IPS-15b (cell line): ENCODE data around the gene TMIGD2.
"Not testable (repeated sequence)": the region's sequence is repeated elsewhere in the genome, so short reads cannot be mapped to it uniquely, and the experiment has no call there.

Experiments
- H3K27me3 ChIP-seq: one replicate; pipeline ENCODE4 v1.6.1; 2013; ENCODE audit warnings: low read length; ENCODE audit not compliant: control insufficient read depth, insufficient read depth
- H3K36me3 ChIP-seq: one replicate; pipeline ENCODE4 v1.6.1; 2013; ENCODE audit warnings: low read length; ENCODE audit not compliant: control insufficient read depth, insufficient read depth
- H3K4me1 ChIP-seq: one replicate; pipeline ENCODE4 v1.6.1; 2013; ENCODE audit warnings: mild to moderate bottlenecking, low read length; ENCODE audit not compliant: control insufficient read depth, insufficient read depth
- H3K4me3 ChIP-seq: one replicate; pipeline ENCODE4 v1.5.1; 2013; ENCODE audit warnings: low read depth, low read length
- H3K9ac ChIP-seq: one replicate; pipeline ENCODE4 v1.6.1; 2013; ENCODE audit warnings: low read depth, mild to moderate bottlenecking, low read length
- H3K9me3 ChIP-seq: one replicate; pipeline ENCODE4 v1.6.1; 2013; ENCODE audit warnings: mild to moderate bottlenecking, low read length; ENCODE audit not compliant: control insufficient read depth, insufficient read depth

TMIGD2 gene

GRCh38 chr19:4286141-4286540 lies 16.0 kb downstream of the TMIGD2 start:
- not testable (repeated sequence) for H3K9me3 ChIP-seq

GRCh38 chr19:4284974-4285373 lies 17.2 kb downstream of the TMIGD2 start:
- peak overlapping the region; percentile 27 for H3K4me3 ChIP-seq
- H3K9ac ChIP-seq, result no peak overlapping the region
- peaks cover 18% of the 10 kb centered on the region for H3K27me3 ChIP-seq
- H3K36me3 ChIP-seq, result no peaks in the 10 kb centered on the region
- no peaks in the 10 kb centered on the region for H3K4me1 ChIP-seq
- no peaks in the 10 kb centered on the region for H3K9me3 ChIP-seq

More at GRCh38 chr19:4286141-4286540, 16.0 kb downstream of the TMIGD2 start:
- H3K4me3 ChIP-seq, H3K36me3 ChIP-seq, H3K9ac ChIP-seq, H3K27me3 ChIP-seq, H3K4me1 ChIP-seq: not testable (repeated sequence)

- no peaks in the 10 kb centered on the region for H3K36me3 ChIP-seq
- peaks cover 18% of the 10 kb centered on the region for H3K27me3 ChIP-seq
- H3K4me3 ChIP-seq, result peak overlapping the region; percentile 48
- H3K9me3 ChIP-seq, result no peaks in the 10 kb centered on the region
- H3K9ac ChIP-seq, result no peak overlapping the region
- no peaks in the 10 kb centered on the region for H3K4me1 ChIP-seq
Observed at GRCh38 chr19:4284176-4284958, 17.8 kb downstream of the TMIGD2 start.

- Histone ChIP-seq H3K27me3 (peaks cover 21% of the 10 kb centered on the region), H3K9me3 (no peaks in the 10 kb centered on the region), H3K9ac (peak overlapping the region; percentile 60), H3K4me3 (peak overlapping the region; percentile 68), H3K4me1 (no peaks in the 10 kb centered on the region), H3K36me3 (no peaks in the 10 kb centered on the region)
Observed at GRCh38 chr19:4279530-4280422, 22.4 kb downstream of the TMIGD2 start.

DNA sequence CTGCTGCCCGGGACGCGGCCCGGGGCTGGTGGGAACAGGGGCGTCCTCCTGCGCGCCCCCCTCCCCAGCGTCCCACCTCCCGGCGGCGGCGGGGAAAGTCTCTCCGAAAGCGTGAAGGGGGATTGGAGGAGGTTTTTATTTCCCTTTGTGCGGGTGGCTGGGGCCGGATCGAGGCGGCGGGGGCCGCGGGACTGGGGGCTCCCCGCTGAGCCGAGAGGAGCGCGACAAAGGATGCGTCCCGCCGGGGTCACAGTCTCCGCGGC lies 23.0 kb downstream of the TMIGD2 start:
- peaks cover 21% of the 10 kb centered on the region for H3K27me3 ChIP-seq
- no peaks in the 10 kb centered on the region for H3K36me3 ChIP-seq
- H3K9ac ChIP-seq, result peak overlapping the region; percentile 60

DNA sequence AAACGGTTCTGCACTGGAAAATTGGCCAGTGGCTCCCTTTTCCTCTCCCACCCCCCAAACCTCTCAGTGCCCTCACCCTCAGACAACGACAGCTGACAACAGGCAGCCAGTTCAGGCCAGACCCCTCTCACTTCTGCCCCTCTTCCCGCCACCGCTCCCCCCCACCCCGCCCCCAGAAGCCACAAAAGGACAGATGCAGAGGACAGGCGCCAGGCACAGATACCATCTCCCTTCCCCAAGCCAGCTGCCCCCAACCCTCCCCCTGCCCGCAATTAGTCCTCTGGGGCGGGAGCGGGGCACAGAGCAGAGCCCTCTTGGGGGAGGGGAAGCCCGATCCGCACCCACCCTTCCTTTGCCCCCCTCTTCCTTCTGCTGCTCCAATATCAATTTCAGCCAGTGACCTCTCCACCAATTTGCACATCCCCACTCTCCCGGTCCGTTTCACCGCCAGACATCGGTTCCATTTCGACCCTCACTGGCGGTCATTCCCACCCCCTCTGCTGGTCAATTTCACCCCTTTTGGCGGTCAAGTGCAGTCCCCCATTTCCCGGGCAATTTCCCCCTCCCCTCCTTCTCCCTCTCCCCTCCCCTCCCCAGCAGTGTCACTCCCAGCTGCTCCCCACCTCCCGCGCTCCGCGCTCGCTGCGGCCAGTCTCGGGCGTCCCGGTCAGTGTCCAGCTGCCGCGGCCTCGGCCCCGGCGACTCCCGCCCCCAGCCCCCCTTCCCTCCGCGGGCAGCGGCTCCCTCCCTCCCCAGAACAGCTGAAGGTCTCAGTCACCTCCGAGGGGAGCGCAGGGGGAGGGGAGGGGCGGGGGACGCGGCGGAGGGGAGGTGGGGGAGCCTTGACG lies 23.5 kb downstream of the TMIGD2 start, which contains the start of gene SHD:
TSS of gene SHD (plus strand) at position 848 of the 848 bp plus-strand sequence. CDS start 798 bp downstream, outside the sequence.
- peak within 1 kb of the TSS; percentile 68 for H3K4me3 ChIP-seq
- H3K9ac ChIP-seq, result peak within 1 kb of the TSS; percentile 60

More for the DNA sequence above, 23.0 kb downstream of the TMIGD2 start:
- Histone ChIP-seq H3K9me3 (no peaks in the 10 kb centered on the region), H3K4me3 (peak overlapping the region; percentile 68), H3K4me1 (no peaks in the 10 kb centered on the region)

DNA sequence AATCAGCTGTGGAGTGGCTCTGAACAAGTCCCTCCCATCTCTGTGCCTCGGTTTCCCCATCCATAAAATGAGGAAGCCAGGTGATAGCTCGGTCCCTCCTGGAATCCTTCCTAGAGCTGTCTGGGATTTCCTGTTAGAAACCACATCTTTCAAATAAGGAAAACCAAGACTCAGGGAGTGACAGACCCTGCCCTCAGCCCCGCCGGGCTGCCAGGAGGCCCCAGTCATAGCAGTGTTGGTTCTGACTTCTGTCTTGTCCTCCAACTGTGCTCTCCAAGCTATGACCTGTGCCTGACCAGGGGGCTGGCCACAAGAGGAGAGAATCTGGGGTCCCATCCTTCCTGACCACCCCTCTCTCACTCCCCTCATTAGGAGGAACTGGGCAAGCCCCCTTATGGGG lies 24.2 kb downstream of the TMIGD2 start:
- H3K27me3 ChIP-seq, result peaks cover 19% of the 10 kb centered on the region
- no peaks in the 10 kb centered on the region for H3K9me3 ChIP-seq
- no peak overlapping the region for H3K9ac ChIP-seq
- H3K36me3 ChIP-seq, result no peaks in the 10 kb centered on the region
- H3K4me3 ChIP-seq, result no peak overlapping the region
- H3K4me1 ChIP-seq, result no peaks in the 10 kb centered on the region

More for the DNA sequence above, 23.5 kb downstream of the TMIGD2 start, which contains the start of gene SHD:
- no peaks in the 10 kb centered on the region for H3K4me1 ChIP-seq
- no peaks in the 10 kb centered on the region for H3K36me3 ChIP-seq
- peaks cover 21% of the 10 kb centered on the region for H3K27me3 ChIP-seq
- H3K9me3 ChIP-seq, result no peaks in the 10 kb centered on the region

- Histone ChIP-seq H3K4me1 (no peaks in the 10 kb centered on the region), H3K4me3 (no peak overlapping the region), H3K27me3 (peaks cover 19% of the 10 kb centered on the region), H3K9me3 (no peaks in the 10 kb centered on the region), H3K9ac (no peak overlapping the region), H3K36me3 (no peaks in the 10 kb centered on the region)
Observed at GRCh38 chr19:4277191-4277696, 24.9 kb downstream of the TMIGD2 start.

- H3K27me3 ChIP-seq, H3K4me3 ChIP-seq, H3K4me1 ChIP-seq, H3K9me3 ChIP-seq, H3K9ac ChIP-seq, H3K36me3 ChIP-seq: not testable (repeated sequence)
Observed at GRCh38 chr19:4274321-4274686, 27.9 kb downstream of the TMIGD2 start.

- Histone ChIP-seq H3K9me3 (no peaks in the 10 kb centered on the region), H3K36me3 (peaks cover 9% of the 10 kb centered on the region), H3K4me1 (no peaks in the 10 kb centered on the region), H3K4me3 (no peak overlapping the region), H3K9ac (no peak overlapping the region), H3K27me3 (peaks cover under 1% of the 10 kb centered on the region)
Observed at GRCh38 chr19:4272894-4273293, 29.3 kb downstream of the TMIGD2 start.

GRCh38 chr19:4268816-4269430 lies 33.3 kb downstream of the TMIGD2 start:
- H3K36me3 ChIP-seq, result peaks cover 12% of the 10 kb centered on the region
- no peak overlapping the region for H3K9ac ChIP-seq
- no peaks in the 10 kb centered on the region for H3K9me3 ChIP-seq
- H3K27me3 ChIP-seq, result no peaks in the 10 kb centered on the region
- H3K4me1 ChIP-seq, result no peaks in the 10 kb centered on the region
- H3K4me3 ChIP-seq, result no peak overlapping the region
